ENCODE data around the gene UBXN4.
"Not testable (repeated sequence)": the region's sequence is repeated elsewhere in the genome, so short reads cannot be mapped to it uniquely, and the experiment has no call there.

UBXN4 gene

DNA sequence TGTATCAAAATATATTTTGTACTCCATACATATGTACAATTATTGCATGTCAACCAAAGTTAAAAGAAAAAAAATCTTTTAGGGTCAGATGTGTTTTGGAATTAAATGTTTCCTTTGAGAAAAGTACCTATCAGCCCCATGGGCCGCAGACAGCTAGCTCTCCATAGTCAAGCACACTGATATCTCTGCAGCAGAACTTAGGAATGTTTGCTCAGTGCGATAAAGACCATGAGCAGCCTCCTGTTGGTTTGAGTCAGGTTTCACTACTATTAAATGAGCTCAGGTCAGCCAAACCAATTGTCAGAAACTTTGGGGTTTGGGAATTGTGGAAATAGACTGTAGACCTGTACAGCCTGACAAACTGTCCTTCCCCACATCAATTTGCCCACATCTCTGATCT lies 61.6 kb downstream of the UBXN4 start:
- no peak for DNase-seq (ENCODE audit: low read depth in 1 of 2, low spot score in 1 of 2)

- DNase-seq (ENCODE audit: low read depth in 1 of 2, low spot score in 1 of 2) = not testable (repeated sequence)
Observed at GRCh38 chr2:135807874-135808273, 66.2 kb downstream of the UBXN4 start.

DNA sequence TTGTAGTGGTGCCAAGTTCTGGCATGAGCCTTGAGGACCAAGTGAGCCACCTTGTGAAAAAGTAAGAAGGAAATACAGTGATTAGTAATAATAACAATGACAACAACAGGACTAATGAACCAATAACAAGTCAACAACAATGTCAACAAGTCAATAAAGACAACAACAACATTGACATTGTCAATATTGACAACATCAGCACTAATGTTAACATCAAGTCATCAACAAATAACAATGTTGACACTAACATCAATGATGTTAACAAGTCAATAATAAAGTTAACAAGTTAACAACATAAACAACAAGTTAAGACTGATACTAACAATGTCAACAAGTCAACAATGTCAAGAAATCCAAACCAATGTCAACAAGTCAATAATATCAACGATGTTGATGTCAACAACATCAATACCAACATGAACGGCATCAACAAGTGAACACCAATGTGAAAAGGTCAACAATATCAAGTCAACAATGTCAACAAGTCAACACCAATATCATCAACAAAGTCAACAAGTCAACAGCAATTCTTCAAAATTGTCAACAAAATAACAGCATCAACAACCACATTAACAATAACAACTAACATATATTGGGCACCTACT lies 71.4 kb downstream of the UBXN4 start:
- no peak for DNase-seq (ENCODE audit: low read depth in 1 of 2, low spot score in 1 of 2)

- DNase-seq (ENCODE audit: low read depth in 1 of 2, low spot score in 1 of 2) = peak in 1 of 2 donors; percentile 33
Observed at GRCh38 chr2:135815269-135815668, 73.6 kb downstream of the UBXN4 start.

- no peak for DNase-seq (ENCODE audit: low read depth in 1 of 2, low spot score in 1 of 2)
Observed at GRCh38 chr2:135817466-135817865, 75.8 kb downstream of the UBXN4 start.

- DNase-seq (ENCODE audit: low read depth in 1 of 2, low spot score in 1 of 2) = no peak
Observed at GRCh38 chr2:135817951-135818350, 76.3 kb downstream of the UBXN4 start.

DNA sequence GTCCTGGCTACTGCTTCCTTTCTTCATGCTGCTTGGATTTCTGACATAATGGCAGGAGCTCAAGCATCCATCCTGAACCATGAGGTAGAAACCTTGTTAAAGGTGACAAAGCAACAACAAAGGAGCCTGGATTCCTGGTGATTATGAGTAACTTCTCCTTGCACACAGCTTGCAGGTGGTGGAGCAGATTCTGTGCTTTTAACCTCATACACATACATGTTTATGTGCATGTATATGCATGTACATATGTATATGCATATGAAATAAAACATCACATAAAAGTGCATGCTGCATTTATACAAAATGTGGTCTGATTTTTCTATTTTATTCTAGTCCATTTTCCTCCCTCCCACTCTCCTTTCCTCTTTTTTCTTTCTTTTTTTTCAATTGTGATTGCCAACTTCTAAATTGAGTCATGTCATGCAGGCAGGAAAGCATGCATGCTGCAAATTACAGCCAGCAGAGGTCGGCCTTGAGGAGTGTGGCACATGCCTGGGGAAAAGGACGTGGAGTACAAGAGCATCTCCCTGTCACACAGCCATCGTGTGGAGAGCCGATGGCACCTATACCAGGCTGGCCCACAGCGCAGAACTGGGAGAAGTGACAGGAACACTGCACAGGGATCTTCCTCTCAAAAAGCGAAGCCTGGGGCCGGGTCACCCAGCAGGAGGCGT lies 77.4 kb downstream of the UBXN4 start:
- peak in 1 of 2 donors; percentile 14 for DNase-seq (ENCODE audit: low read depth in 1 of 2, low spot score in 1 of 2)

- peak; percentile 52 to 81 for DNase-seq (ENCODE audit: low read depth in 1 of 2, low spot score in 1 of 2)
Observed at GRCh38 chr2:135820003-135820618, 78.5 kb downstream of the UBXN4 start.

DNA sequence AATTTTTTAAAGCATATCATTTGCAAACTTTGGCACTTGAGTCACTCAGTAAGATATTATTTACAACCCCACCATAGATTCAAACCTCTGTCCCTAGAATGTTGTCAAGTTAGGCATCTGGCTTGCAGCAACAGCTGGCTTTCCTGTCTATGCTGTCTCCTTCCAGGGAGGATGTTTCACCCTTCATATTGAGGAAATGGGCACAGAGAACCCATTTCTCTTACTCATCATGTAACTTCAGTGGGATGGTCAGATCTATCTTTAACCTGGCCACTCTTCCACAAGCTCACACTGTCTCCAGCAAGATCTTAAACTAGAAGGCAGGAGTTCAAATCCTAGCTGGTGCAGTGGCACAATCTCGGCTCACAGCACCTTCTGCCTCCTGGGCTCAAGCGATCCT lies 79.5 kb downstream of the UBXN4 start:
- no peak for DNase-seq (ENCODE audit: low read depth in 1 of 2, low spot score in 1 of 2)

DNA sequence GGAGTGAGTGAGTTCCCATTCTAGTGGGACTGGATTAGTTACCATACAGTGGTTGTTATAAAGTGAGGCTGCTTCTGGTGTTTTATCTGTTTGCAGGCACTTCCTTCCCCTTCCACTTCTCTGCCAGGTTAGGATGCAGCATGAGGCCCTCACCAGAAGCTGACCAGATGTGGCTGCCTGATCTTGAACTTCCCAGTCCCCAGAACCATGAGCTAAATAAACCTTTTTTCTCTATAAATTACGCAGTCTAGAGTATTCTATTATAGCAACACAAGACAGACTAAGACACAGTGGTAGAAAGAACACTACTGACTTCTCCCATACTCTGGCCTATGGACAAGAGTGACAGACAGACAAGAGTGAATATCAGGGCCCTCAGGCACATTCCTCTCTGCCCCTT lies 81.2 kb downstream of the UBXN4 start:
- no peak for DNase-seq (ENCODE audit: low read depth in 1 of 2, low spot score in 1 of 2)

DNA sequence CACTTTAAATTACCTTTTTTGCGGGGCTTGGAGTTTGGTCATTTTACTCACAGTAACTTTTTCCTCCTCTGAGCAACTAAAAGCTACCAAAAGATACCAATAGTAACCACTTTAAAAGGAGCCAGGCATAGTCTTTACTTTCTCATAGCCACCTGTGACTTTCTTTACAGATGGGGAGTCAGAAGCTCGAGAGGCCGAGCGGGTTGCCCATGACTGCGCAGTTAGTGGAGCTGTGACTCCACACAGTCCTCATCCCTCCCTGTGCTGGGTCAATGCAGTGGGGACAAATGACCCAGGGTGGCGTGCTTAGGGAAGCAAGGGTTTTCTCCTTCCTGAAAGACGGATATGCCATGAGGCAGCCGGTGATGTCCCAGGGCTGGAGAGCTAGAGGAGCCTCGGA lies 83.5 kb downstream of the UBXN4 start:
- DNase-seq (ENCODE audit: low read depth in 1 of 2, low spot score in 1 of 2) = no peak

DNA sequence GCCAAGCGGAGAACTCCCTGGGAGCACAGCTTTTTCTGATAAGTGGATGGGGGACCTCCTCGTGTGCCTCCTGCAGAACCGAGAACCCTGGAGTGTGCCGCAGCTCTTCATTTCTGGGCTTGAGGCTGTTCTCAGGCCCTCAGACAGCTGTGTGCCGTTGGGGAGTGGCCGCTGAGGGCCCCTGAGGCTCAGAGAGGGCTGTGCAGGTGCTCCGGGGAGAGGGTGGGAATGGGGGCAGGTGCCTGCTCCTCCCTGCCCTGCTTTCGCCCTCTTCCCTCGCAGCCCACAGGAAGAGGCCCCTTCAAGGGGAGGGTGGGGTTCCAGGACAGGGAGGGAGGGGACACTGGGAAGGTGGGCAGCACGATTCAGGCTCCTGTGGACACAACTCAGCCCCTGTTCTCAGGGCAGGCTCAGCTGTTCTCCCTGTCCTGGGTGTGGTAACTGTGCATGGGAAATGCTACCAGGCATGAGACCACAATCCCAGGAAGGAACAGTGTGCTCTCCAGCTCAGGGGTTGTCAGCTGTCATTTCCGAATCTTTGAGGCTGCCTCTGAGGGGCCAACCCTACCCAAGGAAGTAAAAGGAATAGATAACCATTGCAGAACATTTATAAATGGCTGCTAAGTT lies 84.0 kb downstream of the UBXN4 start:
- DNase-seq (ENCODE audit: low read depth in 1 of 2, low spot score in 1 of 2) = no peak

DNA sequence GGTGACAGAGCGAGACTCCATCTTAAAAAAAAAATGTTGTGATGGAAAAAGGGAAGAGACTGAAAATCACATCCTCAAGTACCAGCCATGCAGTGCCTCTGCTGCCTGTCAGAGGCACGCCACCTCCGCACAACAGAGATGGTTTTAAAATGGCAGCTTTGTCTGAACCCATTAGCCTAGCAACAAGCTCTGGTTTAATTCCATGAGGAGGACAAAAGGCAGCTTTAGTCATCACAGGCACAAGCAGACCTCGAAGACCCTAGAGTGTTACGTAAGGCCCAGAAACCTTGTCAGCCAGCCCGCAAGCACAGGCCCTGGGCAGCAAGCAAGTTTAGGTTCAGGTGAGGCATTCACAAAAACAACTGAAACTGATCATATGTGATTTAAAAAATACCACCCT lies 84.9 kb downstream of the UBXN4 start:
- DNase-seq (ENCODE audit: low read depth in 1 of 2, low spot score in 1 of 2) = no peak

- no peak for DNase-seq (ENCODE audit: low read depth in 1 of 2, low spot score in 1 of 2)
Observed at GRCh38 chr2:135829378-135830135, 87.9 kb downstream of the UBXN4 start.

DNA sequence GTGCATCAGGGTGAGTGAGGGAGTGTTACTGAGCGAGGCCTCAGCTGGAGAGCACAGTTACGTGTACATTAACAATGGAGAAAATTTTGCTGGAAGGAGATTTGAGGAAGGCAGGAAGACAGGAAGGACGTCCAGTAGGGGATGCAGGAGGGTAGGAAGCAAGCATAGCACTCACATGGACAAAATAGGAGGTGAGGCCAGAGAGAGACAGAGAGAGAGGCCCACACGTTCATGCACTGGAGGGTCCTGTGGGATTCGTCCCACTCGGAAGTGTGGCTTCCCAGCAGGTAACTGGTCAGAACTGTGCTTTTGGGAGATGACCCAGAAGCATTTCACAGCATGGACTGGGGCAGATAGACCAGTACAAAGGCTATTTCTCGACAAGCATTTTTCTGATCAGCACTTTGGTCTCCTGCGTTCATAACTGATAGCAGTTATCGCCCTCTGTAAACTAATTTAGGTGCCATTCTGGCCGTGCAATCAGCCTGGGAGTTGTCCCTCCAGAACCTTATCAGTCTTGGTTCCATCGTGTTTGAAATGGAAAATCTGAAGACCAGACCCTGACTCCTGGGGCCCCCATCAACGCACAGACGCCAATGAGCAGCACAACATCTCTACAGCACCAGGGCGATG lies 89.6 kb downstream of the UBXN4 start:
- DNase-seq (ENCODE audit: low read depth in 1 of 2, low spot score in 1 of 2) = no peak

DNA sequence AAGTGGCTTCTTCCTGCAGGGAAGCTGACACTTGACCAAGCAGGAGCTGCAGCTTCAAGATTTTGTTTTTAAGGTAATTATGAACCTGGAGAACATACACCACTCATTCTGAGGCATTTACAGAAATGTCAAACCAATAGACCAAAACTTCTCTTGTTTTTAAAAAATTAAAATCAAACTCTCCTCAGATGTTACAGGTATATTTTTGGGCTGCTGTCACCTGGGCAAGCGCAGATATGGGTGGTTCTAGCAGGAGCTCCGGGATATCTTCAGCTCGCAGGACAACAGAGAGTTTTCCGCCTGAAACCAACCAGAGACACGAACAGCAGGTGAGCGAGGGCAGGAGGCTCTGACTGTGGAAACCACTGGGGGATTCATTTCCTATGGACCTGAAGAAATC lies 91.2 kb downstream of the UBXN4 start:
- DNase-seq (ENCODE audit: low read depth in 1 of 2, low spot score in 1 of 2) = no peak
